Coronary artery (tissue), 2 donors: Measurements from ENCODE around the gene CCNA2.

Experiments used
- DNase-seq: peaks from one replicate; pipeline ENCODE4 v3.0.0-alpha.2; 2017; ENCODE audit warnings: low spot score
- H3K27ac ChIP-seq, 2 donors: fragments of 200-600 bp; sonication (generic); one replicate each; pipeline ENCODE4 v1.5.1; 2016 to 2019
- H3K4me3 ChIP-seq: fragments of 200-600 bp; sonication (generic); 2 replicates; pipeline ENCODE4 v1.5.1; 2016; ENCODE audit warnings: mild to moderate bottlenecking, moderate library complexity
- CTCF ChIP-seq: fragments of 200-600 bp; sonication (generic); IDR thresholded peaks from one replicate; pipeline ENCODE4 v1.5.1; 2019; ENCODE audit warnings: antibody characterized with exemption

Gene CCNA2

GRCh38 chr4:121789960-121790829, 33.5 kb downstream of the CCNA2 start:
- DNase-seq, result no peak
- no peak for TF ChIP-seq CTCF
- no peak overlapping the region for H3K4me3 ChIP-seq
- H3K27ac ChIP-seq, result no peak overlapping the region

GRCh38 chr4:121789455-121789854, 34.2 kb downstream of the CCNA2 start:
- H3K4me3 ChIP-seq, result no peak overlapping the region
- H3K27ac ChIP-seq, result no peak overlapping the region
- no peak for TF ChIP-seq CTCF
- DNase-seq, result no peak

- DNase-seq, result no peak
- no peak for TF ChIP-seq CTCF
- no peak overlapping the region for H3K27ac ChIP-seq
- H3K4me3 ChIP-seq, result no peak overlapping the region
Observed at GRCh38 chr4:121788896-121789295, 34.8 kb downstream of the CCNA2 start.

- H3K4me3 ChIP-seq, result no peak overlapping the region
- H3K27ac ChIP-seq, result peak overlapping the region in 1 of 2 donors; percentile 61
- TF ChIP-seq CTCF, result no peak
- no peak for DNase-seq
Observed at GRCh38 chr4:121786221-121786620, 37.5 kb downstream of the CCNA2 start.

GRCh38 chr4:121785479-121785878, 38.2 kb downstream of the CCNA2 start:
- Histone ChIP-seq H3K4me3 (no peak overlapping the region), H3K27ac (peak overlapping the region in 1 of 2 donors; percentile 61)
- TF ChIP-seq CTCF, result no peak
- DNase-seq, result no peak

GRCh38 chr4:121784975-121785374, 38.7 kb downstream of the CCNA2 start:
- no peak for TF ChIP-seq CTCF
- no peak for DNase-seq
- H3K27ac ChIP-seq, result peak overlapping the region in 1 of 2 donors; percentile 61
- no peak overlapping the region for H3K4me3 ChIP-seq

- H3K4me3 ChIP-seq, result no peak overlapping the region
Observed at GRCh38 chr4:121784401-121784800, 39.3 kb downstream of the CCNA2 start.

More at GRCh38 chr4:121784401-121784800, 39.3 kb downstream of the CCNA2 start:
- DNase-seq, result no peak
- H3K27ac ChIP-seq, result no peak overlapping the region
- no peak for TF ChIP-seq CTCF
